ENCODE measurements around the gene TWF2. TPM values are rescaled to one million over a fixed set of nuclear protein-coding genes. Genes with fewer than 3 reads are reported as not detected.

Gene TWF2
- total and polyA plus RNA-seq, 2 of the 4 experiments (the other 2 are of a cell fraction) = 111 to 145 TPM

DNA sequence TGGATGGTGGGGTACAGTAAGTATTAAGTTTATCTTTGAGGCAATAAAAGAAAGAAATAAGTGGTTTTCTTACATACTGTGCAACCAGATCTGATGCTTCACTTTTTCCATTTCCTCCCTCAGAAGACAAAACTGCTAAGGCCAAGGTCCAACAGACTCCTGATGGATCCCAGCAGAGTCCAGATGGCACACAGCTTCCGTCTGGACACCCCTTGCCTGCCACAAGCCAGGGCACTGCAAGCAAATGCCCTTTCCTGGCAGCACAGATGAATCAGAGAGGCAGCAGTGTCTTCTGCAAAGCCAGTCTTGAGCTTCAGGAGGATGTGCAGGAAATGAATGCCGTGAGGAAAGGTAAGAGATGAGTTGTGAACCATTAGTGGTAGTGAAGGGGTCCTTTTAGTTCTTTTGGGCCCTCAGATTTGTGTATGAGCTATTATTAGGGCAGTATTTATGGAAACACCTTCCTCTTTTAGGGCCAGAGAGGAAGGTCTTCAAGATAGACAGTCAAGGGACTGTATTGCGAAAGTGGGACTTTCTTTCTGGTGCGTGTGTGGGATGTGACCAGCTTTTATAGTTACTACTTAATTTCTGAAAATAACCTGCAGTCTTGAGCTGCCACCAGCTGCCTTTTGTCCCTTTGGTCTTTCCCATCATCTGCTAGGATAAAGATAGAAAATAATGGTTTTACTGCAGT lies 36.4 kb downstream of the TWF2 start:
- H3K27me3 ChIP-seq (ENCODE audit: control insufficient read depth, insufficient read depth, low read length) = no peaks in the 10 kb centered on the region
- dilution Hi-C loops (cut with HindIII; ENCODE audit: low sequenced_read_pairs, unreplicated experiment) = no loop called here
- ChIA-PET POLR2A (ENCODE audit: unreplicated experiment) (no interaction called here), CTCF (interaction anchor here (0.5 to 1.3 kb wide), 2 partner anchors 17 to 137 kb away, joined by 4 to 7 read pairs; no protein-coding TSS in a partner anchor)
- no peak overlapping the region for H2BK5ac ChIP-seq (ENCODE audit: low read depth, low read length, poor library complexity, severe bottlenecking)
- in situ Hi-C loops (cut with MboI; ENCODE audit: low sequenced_read_pairs) = no loop called here
- no TSS peak for BruUV-seq (replicated peaks)
- no peak overlapping the region for H2AFZ ChIP-seq (replicated peaks; ENCODE audit: low read length, poor library complexity)
- H3K18ac ChIP-seq (ENCODE audit: low read depth, low read length) = no peak overlapping the region
- ATAC-seq (ENCODE audit: low read depth) = no peak
- no peak overlapping the region for H4K8ac ChIP-seq (ENCODE audit: low read depth in 2 of 2, low read length in 2 of 2)
- H3K4ac ChIP-seq (ENCODE audit: low read depth, low read length) = no peak overlapping the region
- no peak overlapping the region for H3K4me3 ChIP-seq (ENCODE audit: insufficient read depth, low read depth, low read length)
- no peak overlapping the region; the same call in 2 of the 3 replicates for H2BK15ac ChIP-seq (ENCODE audit: low read depth, low read length)
- intact Hi-C loops (cut with micrococcal nuclease) = no loop called here
- peak overlapping the region; percentile 11; the same call in 1 of the 2 replicates for H2AK5ac ChIP-seq (ENCODE audit: low read depth, low read length)
- no peak overlapping the region for H2AK9ac ChIP-seq (replicated peaks; ENCODE audit: low read depth, low read length, poor library complexity)
- peaks cover 33 to 66% of the 10 kb centered on the region in 2 experiments for H3K79me1 ChIP-seq (ENCODE audit: low read depth in 1 of 2, low read length in 2 of 2)
- H3K27ac ChIP-seq (ENCODE audit: insufficient read depth, low read length) = no peak overlapping the region
- peaks cover 12% of the 10 kb centered on the region for H4K20me1 ChIP-seq (ENCODE audit: insufficient read depth, low read length)
- H4K91ac ChIP-seq (ENCODE audit: insufficient read depth, low read depth, low read length) = no peak overlapping the region
- H3K4me2 ChIP-seq (ENCODE audit: low read depth, low read length) = no peak overlapping the region
- H3K56ac ChIP-seq (ENCODE audit: extremely low read depth, insufficient read depth, low read length) = no peak overlapping the region
- H3K9me1 ChIP-seq (ENCODE audit: insufficient read depth, low read length) = peaks cover 16% of the 10 kb centered on the region
- TF ChIP-seq, protein P1, sequence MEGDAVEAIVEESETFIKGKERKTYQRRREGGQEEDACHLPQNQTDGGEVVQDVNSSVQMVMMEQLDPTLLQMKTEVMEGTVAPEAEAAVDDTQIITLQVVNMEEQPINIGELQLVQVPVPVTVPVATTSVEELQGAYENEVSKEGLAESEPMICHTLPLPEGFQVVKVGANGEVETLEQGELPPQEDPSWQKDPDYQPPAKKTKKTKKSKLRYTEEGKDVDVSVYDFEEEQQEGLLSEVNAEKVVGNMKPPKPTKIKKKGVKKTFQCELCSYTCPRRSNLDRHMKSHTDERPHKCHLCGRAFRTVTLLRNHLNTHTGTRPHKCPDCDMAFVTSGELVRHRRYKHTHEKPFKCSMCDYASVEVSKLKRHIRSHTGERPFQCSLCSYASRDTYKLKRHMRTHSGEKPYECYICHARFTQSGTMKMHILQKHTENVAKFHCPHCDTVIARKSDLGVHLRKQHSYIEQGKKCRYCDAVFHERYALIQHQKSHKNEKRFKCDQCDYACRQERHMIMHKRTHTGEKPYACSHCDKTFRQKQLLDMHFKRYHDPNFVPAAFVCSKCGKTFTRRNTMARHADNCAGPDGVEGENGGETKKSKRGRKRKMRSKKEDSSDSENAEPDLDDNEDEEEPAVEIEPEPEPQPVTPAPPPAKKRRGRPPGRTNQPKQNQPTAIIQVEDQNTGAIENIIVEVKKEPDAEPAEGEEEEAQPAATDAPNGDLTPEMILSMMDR (conservative IDR thresholded peaks at IDR 0.05; ENCODE audit: low read depth, low read length) = no peak
- 0 out of 2 replicates have a peak, but pooled peaks have one; percentile 10 for TF ChIP-seq CEBPB (IDR thresholded peaks at IDR 0.05; ENCODE audit: low read depth, low read length)
- no peak overlapping the region for H3K23ac ChIP-seq (ENCODE audit: low read depth, low read length)
- no peak overlapping the region for H2BK120ac ChIP-seq (ENCODE audit: low read depth, low read length)
- H3K4me1 ChIP-seq (ENCODE audit: control insufficient read depth, insufficient read depth, low read length) = peaks cover 10% of the 10 kb centered on the region
- H4K5ac ChIP-seq (ENCODE audit: low read depth, low read length) = no peak overlapping the region
- 100% methylated on average over 1 of the region's 4 CpGs; no CpG with 5 or more reads in 1 of the 2 experiments for WGBS, 2 experiments (ENCODE audit: extremely low coverage in 2 of 2, insufficient read length in 1 of 2)
- H2BK20ac ChIP-seq (ENCODE audit: low read depth, low read length) = no peak overlapping the region
- H3K14ac ChIP-seq (replicated peaks; ENCODE audit: low read depth, low read length) = no peak overlapping the region
- peaks cover 54% of the 10 kb centered on the region for H3K36me3 ChIP-seq (ENCODE audit: control insufficient read depth, insufficient read depth, low read length)
- H3K9ac ChIP-seq (ENCODE audit: low read depth, low read length) = no peak overlapping the region
- DNase-seq = no peak
- no peaks in the 10 kb centered on the region for H3K9me3 ChIP-seq (ENCODE audit: control insufficient read depth, insufficient read depth, low read length)
